K562 (cell line): ENCODE measurements around the gene MEOX1. TPM values are rescaled to one million over a fixed set of nuclear protein-coding genes. Genes with fewer than 3 reads are reported as not detected.

ENCODE experiments used
- ATAC-seq: fragments of 200-7000 bp; cut with Tn5 transposase; 3 replicates; pipeline ENCODE4 v1.9.1; 2020; ENCODE audit warnings: moderate library complexity
- BruUV-seq: library from RNA; stranded (reverse); fragments of 400-500 nt; replicated peaks from 2 replicates; lab custom pipeline; 2021; lab: Mats Ljungman, UMichigan
- CTCF ChIA-PET: fragments of 300-600 bp; formaldehyde crosslinking; extraction: SDS; loops from one replicate; lab custom pipeline; 2021; ENCODE audit warnings: low intra/inter-chr PET ratio; lab: Yijun Ruan, JAX
- POLR2A ChIA-PET: fragments of 300-600, 350-650 bp; sonication (Branson Sonifier 250); formaldehyde crosslinking; extraction: SDS; loops from one replicate; lab custom pipeline; 2021; ENCODE audit warnings: antibody characterized with exemption, inconsistent platforms; lab: Yijun Ruan, JAX
- DNase-seq, 4 experiments: peaks; one replicate each; pipeline versions ENCODE4 v3.0.0 to v3.0.0-alpha.2; 2011 to 2018; ENCODE audit warnings: low spot score in 3 of 4, mixed read lengths in 3 of 4; ENCODE audit errors: extremely low read depth in 1 of 4
- FAIRE-seq: peaks from 2 replicates; lab custom pipeline; 2011; peaks lifted over from hg19 to GRCh38; lab: Jason Lieb, UNC
- H2AFZ ChIP-seq: 2 replicates; pipeline ENCODE4 v1.6.0; 2011; ENCODE audit warnings: low read depth, low read length, control low read depth, inconsistent platforms
- H3K27ac ChIP-seq: fragments of 200-600 bp; 3 replicates; pipeline ENCODE4 v1.8.0; 2011; ENCODE audit warnings: low read depth, mild to moderate bottlenecking, control low read depth, inconsistent platforms, low read length, moderate library complexity, mixed read lengths; ENCODE audit errors: extremely low read depth
- H3K27me3 ChIP-seq, 2 experiments: fragments of 300-600 bp in 1 of 2; 2 replicates in 1 of 2; 3 replicates in 1 of 2; pipeline versions ENCODE4 v1.6.0 to v1.8.0; 2011; ENCODE audit warnings: inconsistent platforms in 2 of 2, low read length in 2 of 2, mild to moderate bottlenecking in 1 of 2, mixed read lengths in 1 of 2, moderate library complexity in 1 of 2; ENCODE audit not compliant: control insufficient read depth in 2 of 2, insufficient read depth in 2 of 2
- H3K36me3 ChIP-seq: fragments of 300-600 bp; 3 replicates; pipeline ENCODE4 v1.8.0; 2011; ENCODE audit warnings: mild to moderate bottlenecking, low read length, inconsistent platforms; ENCODE audit not compliant: control insufficient read depth, insufficient read depth
- H3K4me1 ChIP-seq, 2 experiments: fragments of 200-600 bp in 1 of 2; replicated peaks in 1 of 2; 2 replicates in 1 of 2; 3 replicates in 1 of 2; pipeline versions ENCODE4 v1.5.1 to v1.8.0; 2011; ENCODE audit warnings: inconsistent platforms in 2 of 2, low read length in 2 of 2, mild to moderate bottlenecking in 1 of 2, mixed read lengths in 1 of 2, moderate library complexity in 1 of 2; ENCODE audit not compliant: control insufficient read depth in 2 of 2, insufficient read depth in 2 of 2
- H3K4me2 ChIP-seq: 2 replicates; pipeline ENCODE4 v1.6.1; 2011; ENCODE audit warnings: low read length, control low read depth, inconsistent platforms, mixed read lengths; ENCODE audit not compliant: insufficient read depth
- H3K4me3 ChIP-seq: fragments of 200-600 bp; sonication (generic), shearing (Covaris generic); 2 replicates; pipeline ENCODE4 v1.5.1; 2016; ENCODE audit warnings: control low read depth, inconsistent platforms
- H3K79me2 ChIP-seq: fragments of 200-600 bp; 3 replicates; pipeline ENCODE4 v1.8.0; 2011; ENCODE audit warnings: low read length, inconsistent platforms; ENCODE audit not compliant: control insufficient read depth, insufficient read depth
- H3K9ac ChIP-seq, 2 experiments: 2 replicates each; pipeline versions ENCODE4 v1.6.0 to v1.6.1; 2011; ENCODE audit warnings: low read depth in 2 of 2, low read length in 2 of 2, control low read depth in 1 of 2, inconsistent platforms in 1 of 2, mild to moderate bottlenecking in 1 of 2, mixed read lengths in 1 of 2; ENCODE audit not compliant: insufficient read depth in 1 of 2
- H3K9me1 ChIP-seq: one replicate; pipeline ENCODE4 v1.6.0; 2011; ENCODE audit warnings: inconsistent platforms, mild to moderate bottlenecking, low read length, moderate library complexity; ENCODE audit not compliant: control insufficient read depth, insufficient read depth
- H3K9me3 ChIP-seq: replicated peaks from 2 replicates; pipeline ENCODE4 v1.5.1; 2011; ENCODE audit warnings: low read depth, low read length, inconsistent platforms; ENCODE audit not compliant: control insufficient read depth, insufficient read depth
- H4K20me1 ChIP-seq: replicated peaks from 2 replicates; pipeline ENCODE4 v1.6.1; 2011; ENCODE audit warnings: low read length, inconsistent platforms, mixed read lengths; ENCODE audit not compliant: control insufficient read depth, insufficient read depth
- ARID2 ChIP-seq: fragments of 450-650 bp; IDR thresholded peaks from 2 replicates; pipeline ENCODE4 v1.6.1; 2017; ENCODE audit warnings: antibody characterized with exemption, mild to moderate bottlenecking
- BCOR ChIP-seq: fragments of 450-650 bp; IDR thresholded peaks from 2 replicates; pipeline ENCODE4 v1.6.1; 2016
- BRD9 ChIP-seq: fragments of 450-650 bp; IDR thresholded peaks from 2 replicates; pipeline ENCODE4 v1.6.1; 2018; ENCODE audit warnings: low read depth; ENCODE audit not compliant: partially characterized antibody
- ESRRB ChIP-seq: fragments of 250-450 bp; sonication (Bioruptor Pico); IDR thresholded peaks from 2 replicates; pipeline ENCODE4 v1.5.0; 2020; ENCODE audit warnings: mild to moderate bottlenecking, moderate library complexity, borderline replicate concordance
- FIP1L1 ChIP-seq: fragments of 200-400 bp; formaldehyde crosslinking; IDR thresholded peaks from 2 replicates; pipeline ENCODE4 v1.6.1; 2018; ENCODE audit warnings: mild to moderate bottlenecking, low read depth, low read length; ENCODE audit not compliant: poor library complexity, severe bottlenecking
- HDGF ChIP-seq: fragments of 450-650 bp; IDR thresholded peaks from 2 replicates; pipeline ENCODE4 v1.6.1; 2016
- HIVEP1 ChIP-seq: fragments of 250-450 bp; sonication (Bioruptor Pico); IDR thresholded peaks from 2 replicates; pipeline ENCODE4 v1.4.0; 2020; ENCODE audit warnings: mild to moderate bottlenecking
- HOXB6 ChIP-seq: fragments of 250-450 bp; sonication (Bioruptor Pico); IDR thresholded peaks from 2 replicates; pipeline ENCODE4 v1.5.1; 2022; ENCODE audit warnings: mild to moderate bottlenecking, borderline replicate concordance
- KDM1A ChIP-seq, 2 experiments: fragments of 450-650 bp; IDR thresholded peaks; 2 replicates each; pipeline ENCODE4 v1.6.1; 2016; ENCODE audit warnings: mild to moderate bottlenecking in 2 of 2
- MCM2 ChIP-seq: fragments of 450-650 bp; IDR thresholded peaks from 2 replicates; pipeline ENCODE4 v1.6.1; 2017; ENCODE audit warnings: low read depth, mild to moderate bottlenecking
- POLR2AphosphoS5 ChIP-seq: IDR thresholded peaks from 2 replicates; pipeline ENCODE4 v1.6.1; 2011; ENCODE audit warnings: mild to moderate bottlenecking, low read depth, low read length, moderate library complexity; ENCODE audit not compliant: control insufficient read depth, insufficient read depth
- RBFOX2 ChIP-seq: fragments of 200-400 bp; formaldehyde crosslinking; IDR thresholded peaks from 2 replicates; pipeline ENCODE4 v1.6.1; 2017; ENCODE audit warnings: low read depth, mild to moderate bottlenecking, low read length, moderate library complexity
- RBM25 ChIP-seq: fragments of 200-400 bp; formaldehyde crosslinking; IDR thresholded peaks from 2 replicates; pipeline ENCODE4 v1.6.1; 2018; ENCODE audit warnings: low read length, low read depth, moderate library complexity; ENCODE audit not compliant: severe bottlenecking
- U2AF1 ChIP-seq: fragments of 200-400 bp; formaldehyde crosslinking; optimal IDR thresholded peaks from 2 replicates; pipeline ENCODE3; 2017; ENCODE audit warnings: mild to moderate bottlenecking, low read depth, low read length, moderate library complexity
- ZFP36 ChIP-seq: fragments of 150-350 bp; IDR thresholded peaks from 2 replicates; pipeline ENCODE4 v1.6.1; 2018; ENCODE audit warnings: low read length, low read depth; ENCODE audit not compliant: partially characterized antibody
- ZNF551 ChIP-seq: fragments of 250-450 bp; sonication (Bioruptor Pico); IDR thresholded peaks from 2 replicates; pipeline ENCODE4 v1.5.0; 2021; ENCODE audit warnings: mild to moderate bottlenecking, moderate library complexity
- WGBS: fragments of 100-300 bp; shearing (Covaris generic); methylation state at CpG from one replicate; pipeline ENCODE4 v1.1.6; 2016; ENCODE audit warnings: low coverage, mixed read lengths; ENCODE audit not compliant: insufficient coverage; ENCODE audit errors: missing lambda C conversion rate; 5-methylcytosine and 5-hydroxymethylcytosine counted together
- in situ Hi-C: fragments of 300-500 bp; cut with MboI; formaldehyde crosslinking; loops from 4 replicates; pipeline ENCODE4 v1.15.0; 2018; ENCODE audit warnings: inconsistent platforms, mixed read lengths
- intact Hi-C: fragments of 100-400 bp; cut with micrococcal nuclease; formaldehyde crosslinking; loops from 2 replicates; pipeline ENCODE4 v1.14.2; 2022
- polyA plus RNA-seq, 8 experiments: library from polyadenylated mRNA; depleted of rRNA in 4 of 8; stranded (reverse) in 5 of 8; unstranded in 3 of 8; fragments of >200 nt; fragmentation: Nextera tagmentation in 2 of 8; fragmentation: Illumina TruSeq in 1 of 8; extraction: Ambion mirVana in 2 of 8; extraction: Trizol in 1 of 8; gene quantifications; 2 replicates each; pipeline versions ENCODE4 v1.2.1 to v1.2.3, GENCODE V29; 2011 to 2014; ENCODE audit warnings: inconsistent platforms in 1 of 8, missing spikeins in 1 of 8
- total RNA-seq, 7 experiments: library from RNA; depleted of rRNA in 6 of 7; stranded (reverse); fragments of >200 nt in 6 of 7; fragmentation: Illumina TruSeq in 2 of 7; extraction: Trizol in 2 of 7; gene quantifications; 2 replicates each; pipeline versions ENCODE4 v1.2.1 to v1.2.3, GENCODE V29; 2011 to 2021; ENCODE audit warnings: low replicate concordance in 1 of 7
- TF ChIP-seq, protein P1 (sequence below): IDR thresholded peaks from 2 replicates; pipeline ENCODE4 v1.6.1; 2011; ENCODE audit warnings: borderline replicate concordance, low read depth, mild to moderate bottlenecking, moderate library complexity, low read length; ENCODE audit not compliant: insufficient read depth, poor library complexity, severe bottlenecking
- TF ChIP-seq, protein P2 (sequence below): IDR thresholded peaks from 2 replicates; pipeline ENCODE4 v1.6.1; 2011; ENCODE audit not compliant: insufficient read length; ENCODE audit errors: extremely low read depth

Gene MEOX1
- total and polyA plus RNA-seq, 9 of the 15 experiments (the other 6 are each of a cell fraction or from before 2014, with no cell fraction given): not detected

DNA sequence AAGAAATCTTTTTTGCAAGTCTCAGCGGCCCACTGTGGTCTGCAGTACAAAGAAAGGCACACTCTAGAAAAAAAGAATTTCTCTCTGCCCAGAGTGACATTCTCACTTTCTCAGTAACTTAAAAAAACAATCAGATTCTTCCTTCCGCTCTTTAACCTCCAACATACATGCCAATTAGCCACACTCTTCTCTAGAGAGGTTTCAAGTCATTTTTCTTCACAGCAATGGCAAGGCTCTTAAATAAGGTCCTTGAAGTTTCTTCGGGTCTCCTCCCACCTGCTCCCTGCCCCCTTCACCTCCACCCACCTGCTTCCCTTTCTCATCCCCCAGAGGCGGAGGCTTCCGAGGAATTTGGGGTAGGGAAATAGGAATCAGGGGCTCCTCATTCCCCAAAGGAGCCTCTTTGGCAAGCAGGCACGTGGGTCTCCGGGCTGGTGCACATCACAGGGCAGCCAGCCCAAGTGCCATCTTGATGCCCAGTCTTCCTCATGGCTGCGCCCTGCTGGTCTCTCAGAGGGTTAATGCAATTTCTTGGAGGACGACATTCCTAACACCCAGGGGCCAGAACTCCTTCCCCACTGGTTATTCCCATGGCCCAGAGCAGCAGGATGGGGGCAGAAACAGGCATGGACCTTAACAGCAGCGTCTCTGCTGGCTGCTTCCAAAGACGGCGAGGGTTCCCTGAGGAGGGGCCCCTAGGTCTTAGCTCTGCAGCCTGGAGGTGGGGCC is 855 bp upstream of the MEOX1 start (continued):
- no peak for TF ChIP-seq POLR2AphosphoS5
- TF ChIP-seq RBFOX2: no peak

DNA sequence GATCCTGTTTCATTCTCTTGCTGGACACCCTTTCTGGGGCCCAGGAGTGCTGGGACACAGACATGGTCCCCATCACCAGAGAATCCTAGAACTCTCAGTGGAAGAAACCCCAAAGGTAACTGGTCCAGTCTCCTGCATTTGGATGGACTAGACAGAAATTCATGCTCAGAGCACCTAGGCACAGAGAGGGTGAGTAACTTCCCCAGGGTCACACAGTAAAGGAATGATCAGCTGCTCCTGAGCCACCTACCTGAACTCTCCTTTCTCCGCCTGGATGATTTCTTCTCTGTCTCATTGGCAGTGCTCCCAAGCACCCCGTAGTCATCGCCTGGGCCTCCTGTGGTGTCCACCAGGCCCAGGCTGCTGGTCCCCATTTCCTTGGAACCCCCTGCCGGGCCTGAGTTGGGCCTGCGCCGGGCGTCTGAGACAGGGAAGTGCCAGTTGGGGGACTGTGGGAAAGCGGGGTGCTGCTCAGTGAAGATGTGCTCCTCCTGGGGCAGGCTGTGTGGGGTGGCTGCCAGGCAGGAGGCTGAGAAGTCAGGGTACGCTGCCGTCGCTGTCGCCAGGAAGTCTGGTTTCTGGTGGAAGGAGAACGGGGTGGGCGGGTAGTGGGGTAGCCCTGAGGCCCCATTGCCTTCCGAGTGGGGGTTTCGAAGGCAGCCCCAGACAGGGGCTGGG is 767 bp downstream of the MEOX1 start:
- Histone ChIP-seq H3K4me1 (peaks cover 0 to 10% of the 10 kb centered on the region in 2 experiments; a peak in 3 of 5 replicates), H3K4me3 (no peak overlapping the region), H3K36me3 (no peaks in the 10 kb centered on the region), H3K27ac (no peak overlapping the region), H3K9ac (no peak overlapping the region), H4K20me1 (peaks cover 10% of the 10 kb centered on the region; the same call in 1 of the 2 replicates), H2AFZ (no peak overlapping the region), H3K27me3 (peaks cover 36 to 68% of the 10 kb centered on the region in 2 experiments), H3K9me3 (no peaks in the 10 kb centered on the region), H3K4me2 (no peak overlapping the region), H3K79me2 (no peaks in the 10 kb centered on the region), H3K9me1 (peaks cover 3% of the 10 kb centered on the region)
- ChIA-PET POLR2A (no interaction called here), CTCF (no interaction called here)
- intact Hi-C loops (no loop called here), in situ Hi-C loops (no loop called here)
- TF ChIP-seq U2AF1 (no peak), BCOR (peak; percentile 67), KDM1A (IDR thresholded peaks at IDR 0.05) (peak in 1 of 2 experiments; percentile 24; a peak in 1 of 4 replicates), ZNF551 (no peak), RBM25 (peak; percentile 88), ESRRB (CRISPR knock-in tag) (no peak), HDGF (no peak), HOXB6 (CRISPR knock-in tag) (no peak), HIVEP1 (no peak), BRD9 (no peak), ZFP36 (peak; percentile 87), FIP1L1 (no peak), MCM2 (no peak), ARID2 (no peak)
- TF ChIP-seq, protein P1, sequence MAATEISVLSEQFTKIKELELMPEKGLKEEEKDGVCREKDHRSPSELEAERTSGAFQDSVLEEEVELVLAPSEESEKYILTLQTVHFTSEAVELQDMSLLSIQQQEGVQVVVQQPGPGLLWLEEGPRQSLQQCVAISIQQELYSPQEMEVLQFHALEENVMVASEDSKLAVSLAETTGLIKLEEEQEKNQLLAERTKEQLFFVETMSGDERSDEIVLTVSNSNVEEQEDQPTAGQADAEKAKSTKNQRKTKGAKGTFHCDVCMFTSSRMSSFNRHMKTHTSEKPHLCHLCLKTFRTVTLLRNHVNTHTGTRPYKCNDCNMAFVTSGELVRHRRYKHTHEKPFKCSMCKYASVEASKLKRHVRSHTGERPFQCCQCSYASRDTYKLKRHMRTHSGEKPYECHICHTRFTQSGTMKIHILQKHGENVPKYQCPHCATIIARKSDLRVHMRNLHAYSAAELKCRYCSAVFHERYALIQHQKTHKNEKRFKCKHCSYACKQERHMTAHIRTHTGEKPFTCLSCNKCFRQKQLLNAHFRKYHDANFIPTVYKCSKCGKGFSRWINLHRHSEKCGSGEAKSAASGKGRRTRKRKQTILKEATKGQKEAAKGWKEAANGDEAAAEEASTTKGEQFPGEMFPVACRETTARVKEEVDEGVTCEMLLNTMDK: no peak
- TF ChIP-seq, protein P2, sequence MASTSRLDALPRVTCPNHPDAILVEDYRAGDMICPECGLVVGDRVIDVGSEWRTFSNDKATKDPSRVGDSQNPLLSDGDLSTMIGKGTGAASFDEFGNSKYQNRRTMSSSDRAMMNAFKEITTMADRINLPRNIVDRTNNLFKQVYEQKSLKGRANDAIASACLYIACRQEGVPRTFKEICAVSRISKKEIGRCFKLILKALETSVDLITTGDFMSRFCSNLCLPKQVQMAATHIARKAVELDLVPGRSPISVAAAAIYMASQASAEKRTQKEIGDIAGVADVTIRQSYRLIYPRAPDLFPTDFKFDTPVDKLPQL: no peak
- DNase-seq: no peak
- no peak for ATAC-seq
- 2% methylated on average over 14 of the region's 16 CpGs for WGBS
- no TSS peak for BruUV-seq
- FAIRE-seq: no peak
